Measurements from ENCODE around the gene TMEM184C.
A peak's percentile ranks its signal among the peaks of the same experiment; 100 is the strongest.

TMEM184C gene

GRCh38 chr4:147617173-147617840 lies at the start of gene TMEM184C:
Gene TMEM184C (plus strand): TSS chr4:147617397. CDS start chr4:147617957, 560 bp downstream.
- peak; percentile 96 for DNase-seq (ENCODE audit: low spot score)

GRCh38 chr4:147570616-147571015 lies 46.6 kb upstream of the TMEM184C start:
- DNase-seq (ENCODE audit: low spot score) = no peak

- DNase-seq (ENCODE audit: low spot score) = no peak
These were observed 46.0 kb upstream of the TMEM184C start for GRCh38 chr4:147571036-147571770.

GRCh38 chr4:147576084-147576483 lies 41.1 kb upstream of the TMEM184C start:
- no peak for DNase-seq (ENCODE audit: low spot score)

- DNase-seq (ENCODE audit: low spot score) = no peak
These were observed 39.1 kb upstream of the TMEM184C start for GRCh38 chr4:147578051-147578476.

- DNase-seq (ENCODE audit: low spot score) = no peak
These were observed 38.6 kb upstream of the TMEM184C start for GRCh38 chr4:147578593-147578992.

- no peak for DNase-seq (ENCODE audit: low spot score)
These were observed 36.8 kb upstream of the TMEM184C start for GRCh38 chr4:147580396-147580795.

GRCh38 chr4:147581606-147582350 lies 35.4 kb upstream of the TMEM184C start:
- DNase-seq (ENCODE audit: low spot score) = no peak

GRCh38 chr4:147582386-147583060 lies 34.7 kb upstream of the TMEM184C start:
- DNase-seq (ENCODE audit: low spot score) = no peak

- no peak for DNase-seq (ENCODE audit: low spot score)
These were observed 33.3 kb upstream of the TMEM184C start for GRCh38 chr4:147583876-147584275.

- no peak for DNase-seq (ENCODE audit: low spot score)
These were observed 31.2 kb upstream of the TMEM184C start for GRCh38 chr4:147586032-147586431.

- DNase-seq (ENCODE audit: low spot score) = no peak
These were observed 30.6 kb upstream of the TMEM184C start for GRCh38 chr4:147586637-147587036.

- DNase-seq (ENCODE audit: low spot score) = no peak
These were observed 30.2 kb upstream of the TMEM184C start for GRCh38 chr4:147587041-147587440.

GRCh38 chr4:147589586-147589985 lies 27.6 kb upstream of the TMEM184C start:
- DNase-seq (ENCODE audit: low spot score) = no peak

- peak; percentile 58 for DNase-seq (ENCODE audit: low spot score)
These were observed 26.8 kb upstream of the TMEM184C start for GRCh38 chr4:147590249-147590920.

- no peak for DNase-seq (ENCODE audit: low spot score)
These were observed 26.1 kb upstream of the TMEM184C start for GRCh38 chr4:147591106-147591505.

- no peak for DNase-seq (ENCODE audit: low spot score)
These were observed 23.1 kb upstream of the TMEM184C start for GRCh38 chr4:147594107-147594506.

- DNase-seq (ENCODE audit: low spot score) = no peak
These were observed 22.6 kb upstream of the TMEM184C start for GRCh38 chr4:147594578-147594977.

- DNase-seq (ENCODE audit: low spot score) = no peak
These were observed 20.8 kb upstream of the TMEM184C start for GRCh38 chr4:147596377-147596776.

GRCh38 chr4:147596981-147597380 lies 20.2 kb upstream of the TMEM184C start:
- no peak for DNase-seq (ENCODE audit: low spot score)

GRCh38 chr4:147597561-147597960 lies 19.6 kb upstream of the TMEM184C start:
- no peak for DNase-seq (ENCODE audit: low spot score)

GRCh38 chr4:147599206-147599605 lies 18.0 kb upstream of the TMEM184C start:
- DNase-seq (ENCODE audit: low spot score) = no peak
